Panc1 (cell line): ENCODE data around the gene SYT14. TPM values are rescaled to one million over a fixed set of nuclear protein-coding genes. Genes with fewer than 3 reads are reported as not detected.

Source experiments
- ATAC-seq: fragments of 200-7000 bp; cut with Tn5 transposase; 2 replicates; pipeline ENCODE4 v1.9.1; 2020; ENCODE audit warnings: mild to moderate bottlenecking, moderate library complexity
- BruUV-seq: library from RNA; stranded (reverse); fragments of 400-500 nt; replicated peaks from 2 replicates; lab custom pipeline; 2021; lab: Mats Ljungman, UMichigan
- CTCF ChIA-PET: fragments of 300-600 bp; sonication (Branson Sonifier 250); formaldehyde crosslinking; loops from one replicate; lab custom pipeline; 2022; ENCODE audit warnings: antibody characterized with exemption; lab: Charles Lee
- POLR2A ChIA-PET: fragments of 300-600 bp; sonication (Branson Sonifier 250); formaldehyde crosslinking; loops from one replicate; lab custom pipeline; 2022; ENCODE audit warnings: antibody characterized with exemption; lab: Charles Lee
- DNase-seq: peaks from one replicate; pipeline ENCODE4 v3.0.0-alpha.2; 2010; ENCODE audit warnings: low read depth, low spot score
- H3K27ac ChIP-seq: 2 replicates; pipeline ENCODE4 v1.5.1; 2011; ENCODE audit warnings: mild to moderate bottlenecking, low read length, inconsistent platforms
- H3K27me3 ChIP-seq: fragments of 200-500 bp; sonication (Bioruptor generic); 2 replicates; pipeline ENCODE4 v1.6.0; 2014; ENCODE audit warnings: low read length, inconsistent platforms; ENCODE audit not compliant: control insufficient read depth, insufficient read depth
- H3K36me3 ChIP-seq: fragments of 200-500 bp; sonication (Bioruptor generic); 2 replicates; pipeline ENCODE4 v1.5.1; 2014; ENCODE audit warnings: inconsistent platforms, mild to moderate bottlenecking, low read length, moderate library complexity; ENCODE audit not compliant: control insufficient read depth, insufficient read depth
- H3K4me1 ChIP-seq: 2 replicates; pipeline ENCODE4 v1.5.1; 2011; ENCODE audit warnings: inconsistent platforms, mild to moderate bottlenecking, low read length, moderate library complexity; ENCODE audit not compliant: control insufficient read depth, insufficient read depth
- H3K4me3 ChIP-seq, 2 experiments: 2 replicates each; pipeline ENCODE4 v1.5.1; 2011 to 2012; ENCODE audit warnings: low read depth in 2 of 2, low read length in 2 of 2, mild to moderate bottlenecking in 2 of 2, inconsistent platforms in 1 of 2, moderate library complexity in 1 of 2
- H3K9me3 ChIP-seq: fragments of 200-500 bp; sonication (Bioruptor generic); 2 replicates; pipeline ENCODE4 v1.5.1; 2014; ENCODE audit warnings: low read depth, mild to moderate bottlenecking, inconsistent platforms, low read length, moderate library complexity; ENCODE audit not compliant: control insufficient read depth, insufficient read depth
- CTCF ChIP-seq: fragments of 450-650 bp; IDR thresholded peaks from 2 replicates; pipeline ENCODE4 v1.5.1; 2017; ENCODE audit warnings: mild to moderate bottlenecking
- POLR2AphosphoS5 ChIP-seq: IDR thresholded peaks from 2 replicates; pipeline ENCODE4 v1.6.1; 2012; ENCODE audit warnings: mild to moderate bottlenecking, low read depth, low read length, moderate library complexity
- REST ChIP-seq, 2 experiments: IDR thresholded peaks; 2 replicates each; pipeline ENCODE4 v1.6.1; 2011 to 2012; ENCODE audit warnings: low read depth in 2 of 2, control low read depth in 1 of 2, low read length in 1 of 2, mild to moderate bottlenecking in 1 of 2, moderate library complexity in 1 of 2; ENCODE audit not compliant: insufficient read depth in 1 of 2
- SIN3A ChIP-seq: IDR thresholded peaks from 2 replicates; pipeline ENCODE4 v1.6.1; 2012; ENCODE audit warnings: low read depth, mild to moderate bottlenecking, low read length, moderate library complexity, borderline replicate concordance; ENCODE audit not compliant: insufficient read depth
- TCF7L2 ChIP-seq: IDR thresholded peaks from 2 replicates; pipeline ENCODE4 v1.6.1; 2011; ENCODE audit warnings: mild to moderate bottlenecking, low read depth, low read length, inconsistent platforms
- in situ Hi-C: cut with HindIII; loops from 2 replicates; pipeline ENCODE4 v1.10.0; 2016; ENCODE audit warnings: low sequenced_read_pairs, low pct_unique_long_range_greater_than_20kb
- intact Hi-C: fragments of 100-400 bp; cut with micrococcal nuclease; formaldehyde crosslinking; loops from one replicate; pipeline ENCODE4 v1.10.0; 2022; ENCODE audit not compliant: unreplicated experiment
- total RNA-seq: library from RNA; stranded (reverse); gene quantifications from one replicate; pipeline ENCODE4 v1.2.1, GENCODE V29; 2021; ENCODE audit not compliant: unreplicated experiment

SYT14 gene
- total RNA-seq, 1 experiment from 2014 or later, result not detected

- in situ Hi-C loops (no loop called here), intact Hi-C loops (no loop called here)
- Histone ChIP-seq H3K27ac (no peak overlapping the region), H3K36me3 (no peaks in the 10 kb centered on the region), H3K4me3 (no peak overlapping the region), H3K27me3 (no peaks in the 10 kb centered on the region), H3K9me3 (no peaks in the 10 kb centered on the region), H3K4me1 (no peaks in the 10 kb centered on the region)
- TF ChIP-seq CTCF, result peak; percentile 46
- no peak for TF ChIP-seq SIN3A
- DNase-seq (no peak), ATAC-seq (0 out of 2 replicates have a peak, but pooled peaks have one; percentile 38)
- no TSS peak for BruUV-seq
- POLR2A ChIA-PET, result no interaction called here
- CTCF ChIA-PET, result interaction anchor here (0.5 kb wide), 1 partner anchor 115 kb away, joined by 4 read pairs; no protein-coding TSS in a partner anchor
Measured at GRCh38 chr1:209899948-209900347, 38.1 kb upstream of the SYT14 start.

GRCh38 chr1:209900734-209901133, 37.3 kb upstream of the SYT14 start:
- in situ Hi-C loops, result no loop called here
- no peak for TF ChIP-seq REST (IDR thresholded peaks at IDR 0.05; ENCODE audit: insufficient read depth in 1 of 2, low read depth in 2 of 2, low read length in 1 of 2)
- no peak for TF ChIP-seq TCF7L2
- no peak for TF ChIP-seq SIN3A
- no peak for TF ChIP-seq POLR2AphosphoS5
- TF ChIP-seq CTCF, result no peak
- intact Hi-C loops, result no loop called here
- ATAC-seq (peak; percentile 38; the same call in 1 of the 2 replicates), DNase-seq (no peak)
- POLR2A ChIA-PET, result no interaction called here
- CTCF ChIA-PET, result no interaction called here
- Histone ChIP-seq H3K4me1 (no peaks in the 10 kb centered on the region), H3K36me3 (no peaks in the 10 kb centered on the region), H3K27ac (no peak overlapping the region), H3K4me3 (no peak overlapping the region), H3K27me3 (no peaks in the 10 kb centered on the region), H3K9me3 (no peaks in the 10 kb centered on the region)
- no TSS peak for BruUV-seq
